GM23338 (cell line): ENCODE data around the gene SLC25A26. TPM values are rescaled to one million over a fixed set of nuclear protein-coding genes. Genes with fewer than 3 reads are reported as not detected.

Experiments used
- ATAC-seq: fragments of 200-7000 bp; cut with Tn5 transposase; 3 replicates; pipeline ENCODE4 v1.9.1; 2020
- DNase-seq: peaks from one replicate; pipeline ENCODE4 v3.0.0-alpha.2; 2015; ENCODE audit warnings: low spot score
- H2AFZ ChIP-seq: fragments of 200-600 bp; sonication (generic); 2 replicates; pipeline ENCODE4 v1.8.0; 2016; ENCODE audit warnings: antibody characterized with exemption, mild to moderate bottlenecking, moderate library complexity
- H3F3A ChIP-seq: fragments of 200-600 bp; sonication (generic); replicated peaks from 2 replicates; pipeline ENCODE4 v1.8.0; 2017; ENCODE audit warnings: antibody characterized with exemption, mixed run types, low read depth
- H3K27ac ChIP-seq: fragments of 200-600 bp; sonication (generic); 2 replicates; pipeline ENCODE4 v1.6.1; 2016; ENCODE audit warnings: low read depth
- H3K27me3 ChIP-seq: fragments of 200-600 bp; sonication (generic); 2 replicates; pipeline ENCODE4 v1.8.0; 2016; ENCODE audit warnings: mild to moderate bottlenecking, mixed run types, moderate library complexity; ENCODE audit not compliant: insufficient read depth
- H3K36me3 ChIP-seq: fragments of 200-600 bp; sonication (generic); 2 replicates; pipeline ENCODE4 v1.8.0; 2016; ENCODE audit warnings: mild to moderate bottlenecking; ENCODE audit not compliant: insufficient read depth
- H3K4me1 ChIP-seq: fragments of 200-600 bp; sonication (generic); 2 replicates; pipeline ENCODE4 v1.8.0; 2016; ENCODE audit warnings: mild to moderate bottlenecking, moderate library complexity; ENCODE audit not compliant: insufficient read depth
- H3K4me2 ChIP-seq: fragments of 200-600 bp; sonication (generic); 2 replicates; pipeline ENCODE4 v1.7.1; 2017; ENCODE audit warnings: mixed run types
- H3K4me3 ChIP-seq: fragments of 200-600 bp; sonication (generic); 2 replicates; pipeline ENCODE4 v1.6.1; 2016; ENCODE audit warnings: mixed run types
- H3K79me2 ChIP-seq: fragments of 200-600 bp; sonication (generic); replicated peaks from 2 replicates; pipeline ENCODE4 v1.8.0; 2017; ENCODE audit warnings: mild to moderate bottlenecking; ENCODE audit not compliant: insufficient read depth
- H3K9me2 ChIP-seq: fragments of 200-600 bp; sonication (generic); 2 replicates; pipeline ENCODE4 v1.8.0; 2017; ENCODE audit not compliant: insufficient read depth
- H4K20me1 ChIP-seq: fragments of 200-600 bp; sonication (generic); replicated peaks from 2 replicates; pipeline ENCODE4 v1.8.0; 2017; ENCODE audit warnings: mild to moderate bottlenecking; ENCODE audit not compliant: insufficient read depth
- H3K27ac Mint-ChIP-seq: 2 replicates; pipeline ENCODE4 v1.8.0; 2020; ENCODE audit warnings: inconsistent platforms, mild to moderate bottlenecking, moderate library complexity, mixed read lengths
- H3K27me3 Mint-ChIP-seq: 3 replicates; pipeline ENCODE4 v1.8.0; 2022; ENCODE audit warnings: low read depth, mild to moderate bottlenecking, moderate library complexity, mixed read lengths, inconsistent platforms; ENCODE audit not compliant: insufficient read depth, poor library complexity
- H3K36me3 Mint-ChIP-seq: 3 replicates; pipeline ENCODE4 v1.8.0; 2021; ENCODE audit warnings: low read depth, mild to moderate bottlenecking, inconsistent platforms, moderate library complexity, mixed read lengths
- H3K4me1 Mint-ChIP-seq: 3 replicates; pipeline ENCODE4 v1.8.0; 2020; ENCODE audit warnings: mild to moderate bottlenecking, inconsistent platforms, mixed read lengths
- H3K4me3 Mint-ChIP-seq: 3 replicates; pipeline ENCODE4 v1.8.0; 2021; ENCODE audit warnings: moderate library complexity, mild to moderate bottlenecking, inconsistent platforms, mixed read lengths
- H3K9me3 Mint-ChIP-seq: 3 replicates; pipeline ENCODE4 v1.8.0; 2020; ENCODE audit warnings: moderate library complexity, mild to moderate bottlenecking, inconsistent platforms, mixed read lengths
- CREB1 ChIP-seq: fragments of 250-450 bp; sonication (Bioruptor Pico); IDR thresholded peaks from 2 replicates; pipeline ENCODE4 v1.5.0; 2020; ENCODE audit warnings: low read depth, mild to moderate bottlenecking, moderate library complexity
- EZH2phosphoT487 ChIP-seq: fragments of 200-600 bp; sonication (generic); IDR thresholded peaks from one replicate; pipeline ENCODE4 v1.8.1; 2018; ENCODE audit warnings: antibody characterized with exemption; ENCODE audit not compliant: unreplicated experiment
- JUNB ChIP-seq: IDR thresholded peaks from one replicate; pipeline ENCODE4 v1.6.1; 2016; ENCODE audit warnings: antibody characterized with exemption; ENCODE audit not compliant: unreplicated experiment
- NANOG ChIP-seq: IDR thresholded peaks from 2 replicates; pipeline ENCODE4 v1.6.1; 2016; ENCODE audit warnings: antibody characterized with exemption, borderline replicate concordance
- POLR2AphosphoS5 ChIP-seq: IDR thresholded peaks from 2 replicates; pipeline ENCODE4 v1.6.1; 2016; ENCODE audit warnings: antibody characterized with exemption, low read depth
- ZNF114 ChIP-seq: fragments of 250-450 bp; sonication (Bioruptor Pico); IDR thresholded peaks from 2 replicates; pipeline ENCODE4 v1.5.0; 2020; ENCODE audit warnings: mild to moderate bottlenecking, moderate library complexity
- polyA plus RNA-seq: library from polyadenylated mRNA; unstranded; fragments of >200 nt; fragmentation: Nextera tagmentation; extraction: Ambion mirVana; gene quantifications from 2 replicates; pipeline ENCODE4 v1.2.1, GENCODE V29; 2016
- total RNA-seq: library from RNA; depleted of rRNA; stranded (reverse); fragments of >200 nt; shearing (Covaris generic); gene quantifications from 2 replicates; pipeline ENCODE4 v1.2.3, GENCODE V29; 2014
- TF ChIP-seq, protein P1 (sequence below), 2 experiments: fragments of 200-600 bp in 1 of 2; sonication (generic) in 1 of 2; conservative IDR thresholded peaks; 2 replicates each; pipeline versions ENCODE4 v1.5.1 to v1.6.1; 2016 to 2017; ENCODE audit warnings: antibody characterized with exemption in 2 of 2, low read depth in 2 of 2, mild to moderate bottlenecking in 2 of 2, moderate library complexity in 1 of 2
- TF ChIP-seq, protein P2 (sequence below): IDR thresholded peaks from one replicate; pipeline ENCODE4 v1.6.1; 2018; ENCODE audit warnings: antibody characterized with exemption; ENCODE audit not compliant: unreplicated experiment
- TF ChIP-seq, protein P3 (sequence below): IDR thresholded peaks from 2 replicates; pipeline ENCODE4 v1.6.1; 2016; ENCODE audit warnings: antibody characterized with exemption

SLC25A26 gene
- total and polyA plus RNA-seq, 2 experiments from 2014 or later: 24.8 to 40.2 TPM

DNA sequence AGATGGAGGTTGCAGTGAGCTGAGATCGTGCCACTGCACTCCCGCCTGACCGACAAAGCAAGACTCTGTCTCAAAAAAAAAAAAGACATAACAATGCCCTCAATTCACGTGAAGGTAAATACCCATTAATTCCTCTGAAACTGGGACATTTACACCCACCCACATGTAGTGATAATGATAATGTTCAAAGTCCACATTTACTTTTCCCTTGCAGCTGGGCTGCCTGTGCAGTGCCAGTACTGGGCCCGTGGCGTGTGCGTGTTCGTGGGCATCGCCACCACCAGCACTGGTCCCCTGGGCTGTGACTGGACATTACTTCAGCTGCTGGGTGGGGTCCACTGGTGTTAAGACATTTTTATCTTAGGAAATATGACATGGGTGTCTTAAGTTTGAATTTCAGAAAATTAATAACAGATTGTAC is 123.6 kb downstream of the SLC25A26 start:
- peaks cover 11% of the 10 kb centered on the region for H3K4me1 Mint-ChIP-seq

More for the DNA sequence above, 123.6 kb downstream of the SLC25A26 start:
- no peaks in the 10 kb centered on the region for H3K9me3 Mint-ChIP-seq
- DNase-seq: no peak
- H3K27ac Mint-ChIP-seq: no peak overlapping the region
- Histone ChIP-seq H3K4me2 (no peak overlapping the region), H3K4me3 (no peak overlapping the region), H3K27me3 (no peaks in the 10 kb centered on the region), H3K27ac (no peak overlapping the region), H4K20me1 (no peaks in the 10 kb centered on the region), H3K79me2 (no peaks in the 10 kb centered on the region), H2AFZ (no peak overlapping the region), H3K9me2 (no peaks in the 10 kb centered on the region), H3K36me3 (no peaks in the 10 kb centered on the region), H3K4me1 (0 out of 2 replicates have a peak, but pooled peaks cover 9% of the 10 kb centered on the region), H3F3A (no peaks in the 10 kb centered on the region)
- H3K4me3 Mint-ChIP-seq: no peak overlapping the region
- H3K27me3 Mint-ChIP-seq: peaks cover 3% of the 10 kb centered on the region
- ATAC-seq: no peak
- TF ChIP-seq POLR2AphosphoS5 (no peak), JUNB (no peak), EZH2phosphoT487 (no peak), ZNF114 (CRISPR knock-in tag) (no peak), CREB1 (CRISPR knock-in tag) (no peak), NANOG (no peak)
- TF ChIP-seq, protein P1, sequence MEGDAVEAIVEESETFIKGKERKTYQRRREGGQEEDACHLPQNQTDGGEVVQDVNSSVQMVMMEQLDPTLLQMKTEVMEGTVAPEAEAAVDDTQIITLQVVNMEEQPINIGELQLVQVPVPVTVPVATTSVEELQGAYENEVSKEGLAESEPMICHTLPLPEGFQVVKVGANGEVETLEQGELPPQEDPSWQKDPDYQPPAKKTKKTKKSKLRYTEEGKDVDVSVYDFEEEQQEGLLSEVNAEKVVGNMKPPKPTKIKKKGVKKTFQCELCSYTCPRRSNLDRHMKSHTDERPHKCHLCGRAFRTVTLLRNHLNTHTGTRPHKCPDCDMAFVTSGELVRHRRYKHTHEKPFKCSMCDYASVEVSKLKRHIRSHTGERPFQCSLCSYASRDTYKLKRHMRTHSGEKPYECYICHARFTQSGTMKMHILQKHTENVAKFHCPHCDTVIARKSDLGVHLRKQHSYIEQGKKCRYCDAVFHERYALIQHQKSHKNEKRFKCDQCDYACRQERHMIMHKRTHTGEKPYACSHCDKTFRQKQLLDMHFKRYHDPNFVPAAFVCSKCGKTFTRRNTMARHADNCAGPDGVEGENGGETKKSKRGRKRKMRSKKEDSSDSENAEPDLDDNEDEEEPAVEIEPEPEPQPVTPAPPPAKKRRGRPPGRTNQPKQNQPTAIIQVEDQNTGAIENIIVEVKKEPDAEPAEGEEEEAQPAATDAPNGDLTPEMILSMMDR (conservative IDR thresholded peaks at IDR 0.05; ENCODE audit: low read depth in 2 of 2): no peak
- TF ChIP-seq, protein P2, sequence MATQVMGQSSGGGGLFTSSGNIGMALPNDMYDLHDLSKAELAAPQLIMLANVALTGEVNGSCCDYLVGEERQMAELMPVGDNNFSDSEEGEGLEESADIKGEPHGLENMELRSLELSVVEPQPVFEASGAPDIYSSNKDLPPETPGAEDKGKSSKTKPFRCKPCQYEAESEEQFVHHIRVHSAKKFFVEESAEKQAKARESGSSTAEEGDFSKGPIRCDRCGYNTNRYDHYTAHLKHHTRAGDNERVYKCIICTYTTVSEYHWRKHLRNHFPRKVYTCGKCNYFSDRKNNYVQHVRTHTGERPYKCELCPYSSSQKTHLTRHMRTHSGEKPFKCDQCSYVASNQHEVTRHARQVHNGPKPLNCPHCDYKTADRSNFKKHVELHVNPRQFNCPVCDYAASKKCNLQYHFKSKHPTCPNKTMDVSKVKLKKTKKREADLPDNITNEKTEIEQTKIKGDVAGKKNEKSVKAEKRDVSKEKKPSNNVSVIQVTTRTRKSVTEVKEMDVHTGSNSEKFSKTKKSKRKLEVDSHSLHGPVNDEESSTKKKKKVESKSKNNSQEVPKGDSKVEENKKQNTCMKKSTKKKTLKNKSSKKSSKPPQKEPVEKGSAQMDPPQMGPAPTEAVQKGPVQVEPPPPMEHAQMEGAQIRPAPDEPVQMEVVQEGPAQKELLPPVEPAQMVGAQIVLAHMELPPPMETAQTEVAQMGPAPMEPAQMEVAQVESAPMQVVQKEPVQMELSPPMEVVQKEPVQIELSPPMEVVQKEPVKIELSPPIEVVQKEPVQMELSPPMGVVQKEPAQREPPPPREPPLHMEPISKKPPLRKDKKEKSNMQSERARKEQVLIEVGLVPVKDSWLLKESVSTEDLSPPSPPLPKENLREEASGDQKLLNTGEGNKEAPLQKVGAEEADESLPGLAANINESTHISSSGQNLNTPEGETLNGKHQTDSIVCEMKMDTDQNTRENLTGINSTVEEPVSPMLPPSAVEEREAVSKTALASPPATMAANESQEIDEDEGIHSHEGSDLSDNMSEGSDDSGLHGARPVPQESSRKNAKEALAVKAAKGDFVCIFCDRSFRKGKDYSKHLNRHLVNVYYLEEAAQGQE: no peak
- TF ChIP-seq, protein P3, sequence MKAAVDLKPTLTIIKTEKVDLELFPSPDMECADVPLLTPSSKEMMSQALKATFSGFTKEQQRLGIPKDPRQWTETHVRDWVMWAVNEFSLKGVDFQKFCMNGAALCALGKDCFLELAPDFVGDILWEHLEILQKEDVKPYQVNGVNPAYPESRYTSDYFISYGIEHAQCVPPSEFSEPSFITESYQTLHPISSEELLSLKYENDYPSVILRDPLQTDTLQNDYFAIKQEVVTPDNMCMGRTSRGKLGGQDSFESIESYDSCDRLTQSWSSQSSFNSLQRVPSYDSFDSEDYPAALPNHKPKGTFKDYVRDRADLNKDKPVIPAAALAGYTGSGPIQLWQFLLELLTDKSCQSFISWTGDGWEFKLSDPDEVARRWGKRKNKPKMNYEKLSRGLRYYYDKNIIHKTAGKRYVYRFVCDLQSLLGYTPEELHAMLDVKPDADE: no peak
- H3K36me3 Mint-ChIP-seq: peaks cover 18% of the 10 kb centered on the region
